Stimulated activated naive CD4-positive, alpha-beta T cell treated with Interleukin-2 at 50 U/mL for 16 hours (primary cell): ENCODE data around the gene ZNF142.
A peak's percentile ranks its signal among the peaks of the same experiment; 100 is the strongest.
"Not testable (repeated sequence)": the region's sequence is repeated elsewhere in the genome, so short reads cannot be mapped to it uniquely, and the experiment has no call there.

Experiments
- DNase-seq: peaks from one replicate; lab custom pipeline; 2025; lab: John Stamatoyannopoulos, UW

Gene ZNF142

GRCh38 chr2:218659258-218659987, at the start of gene ZNF142, which contains the start of gene BCS1L:
Gene ZNF142, minus strand, starts transcription at chr2:218659623. Its CDS starts 3,194 bp downstream, at chr2:218656429.
Gene BCS1L, plus strand, starts transcription at chr2:218659683. Its CDS starts 1,305 bp downstream, at chr2:218660988.
- DNase-seq: peak; percentile 96

- DNase-seq: no peak
Measured at GRCh38 chr2:218708086-218708485, 48.7 kb upstream of the ZNF142 start.

GRCh38 chr2:218703341-218703740, 43.9 kb upstream of the ZNF142 start:
- DNase-seq: no peak

GRCh38 chr2:218701806-218702205, 42.4 kb upstream of the ZNF142 start:
- no peak for DNase-seq

- no peak for DNase-seq
Measured at GRCh38 chr2:218698885-218699284, 39.5 kb upstream of the ZNF142 start.

GRCh38 chr2:218694405-218695145, 35.2 kb upstream of the ZNF142 start:
- DNase-seq: no peak

GRCh38 chr2:218691234-218691633, 31.8 kb upstream of the ZNF142 start:
- DNase-seq: no peak

GRCh38 chr2:218687400-218688060, 28.1 kb upstream of the ZNF142 start:
- DNase-seq: not testable (repeated sequence)

- no peak for DNase-seq
Measured at GRCh38 chr2:218680061-218680460, 20.6 kb upstream of the ZNF142 start.

GRCh38 chr2:218679119-218679518, 19.7 kb upstream of the ZNF142 start:
- no peak for DNase-seq

- peak; percentile 83 for DNase-seq
Measured at GRCh38 chr2:218671654-218672566, 12.5 kb upstream of the ZNF142 start, which contains the start of the genes RNF25 and STK36. Gene RNF25, minus strand, starts transcription at chr2:218672002. Its CDS starts 32 bp downstream, at chr2:218671970. Gene STK36, plus strand, starts transcription at chr2:218672086. Its CDS starts 744 bp downstream, at chr2:218672830.

- DNase-seq: no peak
Measured at GRCh38 chr2:218671097-218671653, 11.8 kb upstream of the ZNF142 start.

GRCh38 chr2:218664653-218665052, 5.2 kb upstream of the ZNF142 start:
- no peak for DNase-seq

GRCh38 chr2:218663901-218664300, 4.5 kb upstream of the ZNF142 start:
- no peak for DNase-seq

GRCh38 chr2:218662827-218663226, 3.4 kb upstream of the ZNF142 start:
- no peak for DNase-seq

- DNase-seq: no peak
Measured at GRCh38 chr2:218662377-218662776, 3.0 kb upstream of the ZNF142 start.

GRCh38 chr2:218659988-218660358, 550 bp upstream of the ZNF142 start:
- no peak for DNase-seq

GRCh38 chr2:218658671-218659257, 659 bp downstream of the ZNF142 start:
- DNase-seq: peak; percentile 50

- DNase-seq: no peak
Measured at GRCh38 chr2:218655751-218656150, 3.7 kb downstream of the ZNF142 start.

GRCh38 chr2:218648787-218649100, 10.7 kb downstream of the ZNF142 start:
- no peak for DNase-seq
